ENCODE data around the gene TOE1. TPM values are rescaled to one million over a fixed set of nuclear protein-coding genes. Genes with fewer than 3 reads are reported as not detected.

TOE1 gene
- total and polyA plus RNA-seq, 9 donors, result 6.7 to 16.3 (median 10.7) TPM

DNA sequence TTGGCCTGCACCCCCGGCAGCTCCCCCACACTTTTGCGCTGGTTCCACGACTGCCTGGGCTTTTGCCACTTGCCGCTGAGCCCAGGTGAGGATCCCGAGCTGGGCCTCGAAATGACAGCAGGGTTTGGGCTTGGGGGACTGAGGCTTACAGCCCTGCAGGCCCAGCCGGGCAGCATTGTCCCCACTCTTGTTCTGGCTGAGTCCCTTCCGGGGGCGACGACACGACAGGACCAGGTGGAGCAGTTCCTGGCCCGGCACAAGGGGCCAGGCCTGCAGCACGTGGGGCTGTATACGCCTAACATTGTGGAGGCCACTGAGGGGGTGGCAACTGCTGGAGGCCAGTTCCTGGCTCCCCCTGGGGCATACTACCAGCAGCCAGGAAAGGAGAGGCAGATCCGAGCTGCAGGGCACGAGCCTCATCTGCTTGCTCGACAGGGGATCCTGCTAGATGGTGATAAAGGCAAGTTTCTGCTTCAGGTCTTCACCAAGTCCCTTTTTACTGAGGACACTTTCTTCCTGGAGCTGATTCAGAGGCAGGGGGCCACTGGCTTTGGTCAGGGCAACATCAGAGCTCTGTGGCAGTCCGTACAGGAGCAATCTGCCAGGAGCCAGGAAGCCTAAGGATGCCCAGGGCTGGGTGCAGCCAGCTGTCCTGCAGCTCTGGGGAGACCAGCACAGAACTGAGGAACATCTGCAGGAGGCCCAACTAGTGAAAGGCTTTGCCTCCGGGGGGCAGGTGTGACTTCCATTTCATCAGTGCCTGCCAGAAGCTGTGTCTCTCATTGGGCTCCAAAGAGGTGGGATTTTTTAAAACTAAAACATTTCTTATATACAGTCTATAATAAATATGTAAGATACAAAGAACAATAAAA, 12.1 kb upstream of the TOE1 start:
- Histone ChIP-seq H3K27me3 (no peaks in the 10 kb centered on the region), H3K4me3 (no peak overlapping the region), H3K9me3 (no peaks in the 10 kb centered on the region), H3K27ac (no peak overlapping the region), H3K36me3 (no peaks in the 10 kb centered on the region), H3K4me1 (ENCODE audit: insufficient read depth) (peaks cover 4% of the 10 kb centered on the region)
- DNase-seq, result no peak
- intact Hi-C loops (cut with DNase I), result no loop called here
- 57 to 62% (median 58%) methylated on average over 19 of the region's 19 CpGs for WGBS, 3 donors
- TF ChIP-seq, protein P1, sequence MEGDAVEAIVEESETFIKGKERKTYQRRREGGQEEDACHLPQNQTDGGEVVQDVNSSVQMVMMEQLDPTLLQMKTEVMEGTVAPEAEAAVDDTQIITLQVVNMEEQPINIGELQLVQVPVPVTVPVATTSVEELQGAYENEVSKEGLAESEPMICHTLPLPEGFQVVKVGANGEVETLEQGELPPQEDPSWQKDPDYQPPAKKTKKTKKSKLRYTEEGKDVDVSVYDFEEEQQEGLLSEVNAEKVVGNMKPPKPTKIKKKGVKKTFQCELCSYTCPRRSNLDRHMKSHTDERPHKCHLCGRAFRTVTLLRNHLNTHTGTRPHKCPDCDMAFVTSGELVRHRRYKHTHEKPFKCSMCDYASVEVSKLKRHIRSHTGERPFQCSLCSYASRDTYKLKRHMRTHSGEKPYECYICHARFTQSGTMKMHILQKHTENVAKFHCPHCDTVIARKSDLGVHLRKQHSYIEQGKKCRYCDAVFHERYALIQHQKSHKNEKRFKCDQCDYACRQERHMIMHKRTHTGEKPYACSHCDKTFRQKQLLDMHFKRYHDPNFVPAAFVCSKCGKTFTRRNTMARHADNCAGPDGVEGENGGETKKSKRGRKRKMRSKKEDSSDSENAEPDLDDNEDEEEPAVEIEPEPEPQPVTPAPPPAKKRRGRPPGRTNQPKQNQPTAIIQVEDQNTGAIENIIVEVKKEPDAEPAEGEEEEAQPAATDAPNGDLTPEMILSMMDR (IDR thresholded peaks at IDR 0.05), result no peak

DNA sequence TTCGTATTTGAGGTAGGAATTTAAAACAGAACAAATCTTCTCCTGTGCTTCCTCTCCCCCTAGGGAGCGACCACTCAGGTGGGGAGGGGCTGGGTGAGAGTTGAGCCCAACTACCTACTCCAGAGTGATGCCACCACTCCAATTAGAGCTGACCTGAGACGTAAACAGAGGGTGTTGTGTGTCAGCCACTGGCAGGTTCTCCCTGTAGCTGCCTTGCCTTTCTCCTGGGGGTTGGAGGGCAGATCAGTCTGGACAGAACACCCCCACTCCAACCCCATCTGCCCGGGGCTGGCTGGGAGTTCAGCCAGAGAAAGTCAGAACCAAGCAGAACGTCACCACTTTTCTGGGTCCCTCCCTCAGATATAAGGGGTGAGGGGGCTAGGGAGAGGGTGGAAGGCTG, 11.3 kb upstream of the TOE1 start:
- H3K4me3 ChIP-seq, result no peak overlapping the region
- no peaks in the 10 kb centered on the region for H3K9me3 ChIP-seq
- DNase-seq, result no peak
- H3K4me1 ChIP-seq (ENCODE audit: insufficient read depth), result peaks cover 4% of the 10 kb centered on the region
- no peaks in the 10 kb centered on the region for H3K36me3 ChIP-seq
- TF ChIP-seq, protein P1 (IDR thresholded peaks at IDR 0.05), result no peak
- no peak for TF ChIP-seq POLR2A (IDR thresholded peaks at IDR 0.05)
- no peak for TF ChIP-seq EP300 (IDR thresholded peaks at IDR 0.05)
- intact Hi-C loops (cut with DNase I), result no loop called here
- no peak overlapping the region for H3K27ac ChIP-seq
- 64 to 74% (median 71%) methylated on average over 5 of the region's 5 CpGs for WGBS, 3 donors
- H3K27me3 ChIP-seq, result no peaks in the 10 kb centered on the region

DNA sequence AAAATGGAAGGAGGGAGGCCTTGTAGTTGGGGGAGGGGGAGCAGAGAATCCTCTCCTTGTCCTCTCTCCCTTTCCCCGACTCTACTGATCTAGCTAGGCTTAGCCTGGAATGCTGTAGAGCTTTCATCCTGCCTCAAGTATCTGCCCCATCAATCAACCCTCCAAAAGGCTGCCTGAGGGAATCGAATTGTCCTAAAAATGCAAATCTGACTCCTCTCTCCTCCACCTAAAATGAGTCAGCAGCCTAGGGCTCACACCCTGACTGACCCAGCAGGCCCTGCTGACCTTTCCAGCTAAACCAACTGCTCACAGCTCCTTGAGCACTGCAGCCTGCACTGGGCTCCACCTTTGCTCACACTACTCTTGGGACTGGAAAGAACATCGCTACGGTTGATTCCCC, 10.5 kb upstream of the TOE1 start:
- H3K27ac ChIP-seq, result no peak overlapping the region
- H3K9me3 ChIP-seq, result no peaks in the 10 kb centered on the region
- no peak for TF ChIP-seq EP300 (IDR thresholded peaks at IDR 0.05)
- no peak for TF ChIP-seq POLR2A (IDR thresholded peaks at IDR 0.05)
- TF ChIP-seq, protein P1 (IDR thresholded peaks at IDR 0.05), result no peak
- no peak for DNase-seq
- no peak overlapping the region for H3K4me3 ChIP-seq
- intact Hi-C loops (cut with DNase I), result no loop called here
- no peaks in the 10 kb centered on the region for H3K36me3 ChIP-seq
- WGBS, 3 donors, result 73 to 77% (median 75%) methylated on average over 4 of the region's 4 CpGs
- no peaks in the 10 kb centered on the region for H3K27me3 ChIP-seq
- H3K4me1 ChIP-seq (ENCODE audit: insufficient read depth), result peaks cover 4% of the 10 kb centered on the region

DNA sequence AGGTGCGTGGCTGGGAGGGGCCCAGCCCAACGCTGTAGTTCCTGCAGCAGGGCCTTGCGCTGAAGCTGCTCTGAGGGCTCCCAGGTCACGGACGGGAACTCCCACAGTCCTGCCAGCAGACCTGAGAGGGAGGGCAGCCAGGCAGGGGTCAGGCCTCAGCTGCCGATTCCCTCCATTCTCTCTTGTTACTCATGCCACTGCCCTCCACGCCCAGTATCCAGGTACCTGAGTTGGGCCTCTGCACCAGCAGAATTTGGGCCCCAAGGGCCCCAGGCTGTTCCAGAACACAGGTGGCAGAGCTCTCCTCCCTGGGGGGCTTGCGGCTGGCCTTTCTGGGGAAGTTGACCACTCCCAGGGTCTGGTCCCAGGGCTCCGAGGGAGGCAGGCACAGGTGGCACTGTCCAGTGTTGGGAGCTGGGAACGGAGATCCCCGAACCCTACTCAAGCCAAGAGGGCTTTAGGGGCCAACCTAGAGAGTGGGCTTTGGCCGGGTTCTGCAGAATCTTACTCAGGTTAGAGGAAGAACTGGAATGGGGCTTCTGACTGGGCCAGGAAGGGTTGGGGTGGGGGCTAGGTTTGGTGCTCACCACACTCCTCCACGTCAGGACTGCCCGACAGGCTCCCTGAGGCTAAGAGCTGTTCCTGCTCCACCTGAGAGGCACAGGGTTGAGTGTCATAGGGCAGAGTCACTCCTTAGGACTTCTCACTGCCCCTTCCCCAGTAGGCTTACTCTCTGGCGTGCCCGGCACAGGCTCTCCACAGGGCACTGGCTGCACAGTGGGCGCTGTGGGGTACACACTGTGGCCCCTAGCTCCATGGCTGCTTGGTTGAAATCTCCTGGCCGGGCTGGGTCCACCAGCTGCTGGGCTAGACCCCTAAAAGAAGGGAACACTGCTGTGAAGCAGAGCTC, 8.3 kb upstream of the TOE1 start:
- H3K27ac ChIP-seq, result no peak overlapping the region
- intact Hi-C loops (cut with DNase I), result no loop called here
- TF ChIP-seq, protein P1 (IDR thresholded peaks at IDR 0.05), result no peak
- no peak for TF ChIP-seq POLR2A (IDR thresholded peaks at IDR 0.05)
- TF ChIP-seq EP300 (IDR thresholded peaks at IDR 0.05), result no peak
- H3K36me3 ChIP-seq, result no peaks in the 10 kb centered on the region
- no peaks in the 10 kb centered on the region for H3K9me3 ChIP-seq
- no peaks in the 10 kb centered on the region for H3K27me3 ChIP-seq
- 93 to 95% (median 94%) methylated on average over 17 to 18 of the region's 18 CpGs for WGBS, 3 donors
- no peak overlapping the region for H3K4me3 ChIP-seq
- DNase-seq, result no peak
- H3K4me1 ChIP-seq (ENCODE audit: insufficient read depth), result peaks cover 4% of the 10 kb centered on the region
